ENCODE results near the gene NRAS. TPM values are rescaled to one million over a fixed set of nuclear protein-coding genes. Genes with fewer than 3 reads are reported as not detected.

Gene NRAS
- total and polyA plus RNA-seq, 3 donors from 2014 or later: 17.4 to 24.6 (median 22.8) TPM

DNA sequence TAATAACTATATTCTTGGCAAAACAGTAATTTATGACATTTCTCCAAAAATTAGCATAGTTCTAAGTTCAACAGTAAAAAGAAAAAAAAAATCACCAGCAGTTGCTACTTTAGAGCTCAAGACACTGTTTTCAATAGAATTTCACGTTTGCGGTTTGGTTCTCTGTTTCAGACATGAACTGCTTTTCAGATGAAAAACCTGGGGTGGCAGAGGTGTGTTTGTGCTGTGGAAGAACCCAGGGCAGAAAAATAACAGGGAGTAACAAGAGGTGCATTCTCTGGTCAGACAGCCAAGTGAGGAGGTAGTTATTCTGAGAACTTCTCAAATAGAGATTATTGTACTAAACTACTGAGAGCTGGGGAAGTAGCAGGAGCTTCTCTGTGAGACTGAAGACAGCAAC, 9.0 kb downstream of the NRAS start:
- Histone ChIP-seq H3K27me3 (no peaks in the 10 kb centered on the region), H3K27ac (no peak overlapping the region), H3K4me1 (no peaks in the 10 kb centered on the region), H3K9me3 (no peaks in the 10 kb centered on the region), H3K36me3 (ENCODE audit: low read depth, missing control alignments) (no peaks in the 10 kb centered on the region), H3K4me3 (no peak overlapping the region)
- TF ChIP-seq, protein P1, sequence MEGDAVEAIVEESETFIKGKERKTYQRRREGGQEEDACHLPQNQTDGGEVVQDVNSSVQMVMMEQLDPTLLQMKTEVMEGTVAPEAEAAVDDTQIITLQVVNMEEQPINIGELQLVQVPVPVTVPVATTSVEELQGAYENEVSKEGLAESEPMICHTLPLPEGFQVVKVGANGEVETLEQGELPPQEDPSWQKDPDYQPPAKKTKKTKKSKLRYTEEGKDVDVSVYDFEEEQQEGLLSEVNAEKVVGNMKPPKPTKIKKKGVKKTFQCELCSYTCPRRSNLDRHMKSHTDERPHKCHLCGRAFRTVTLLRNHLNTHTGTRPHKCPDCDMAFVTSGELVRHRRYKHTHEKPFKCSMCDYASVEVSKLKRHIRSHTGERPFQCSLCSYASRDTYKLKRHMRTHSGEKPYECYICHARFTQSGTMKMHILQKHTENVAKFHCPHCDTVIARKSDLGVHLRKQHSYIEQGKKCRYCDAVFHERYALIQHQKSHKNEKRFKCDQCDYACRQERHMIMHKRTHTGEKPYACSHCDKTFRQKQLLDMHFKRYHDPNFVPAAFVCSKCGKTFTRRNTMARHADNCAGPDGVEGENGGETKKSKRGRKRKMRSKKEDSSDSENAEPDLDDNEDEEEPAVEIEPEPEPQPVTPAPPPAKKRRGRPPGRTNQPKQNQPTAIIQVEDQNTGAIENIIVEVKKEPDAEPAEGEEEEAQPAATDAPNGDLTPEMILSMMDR (IDR thresholded peaks at IDR 0.05): no peak
- no peak for TF ChIP-seq POLR2A (IDR thresholded peaks at IDR 0.05)
- intact Hi-C loops (cut with DNase I; ENCODE audit: low total_unique reads): no loop called here
- DNase-seq: no peak
- whole genome bisulfite sequencing, 2 donors: 83 to 94% methylated on average over 2 of the region's 2 CpGs

DNA sequence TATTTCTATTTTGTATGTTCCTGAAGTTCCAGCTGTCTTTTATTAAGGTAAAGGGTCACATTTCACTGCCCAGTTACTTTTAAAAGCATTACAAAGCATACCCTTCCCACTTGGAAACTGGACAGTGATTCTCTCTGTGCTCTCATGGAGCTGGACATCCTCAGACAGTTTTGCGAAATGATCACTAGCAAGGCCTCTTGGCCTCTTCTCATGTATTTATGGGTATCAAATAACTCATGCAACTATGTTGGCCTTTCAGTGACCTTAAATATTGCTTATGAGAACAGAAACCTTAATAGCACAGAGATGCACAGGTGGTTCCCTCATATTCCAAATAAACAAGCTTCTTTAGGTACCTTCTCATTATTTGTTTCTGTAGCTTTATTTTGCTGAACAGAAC, 13.3 kb downstream of the NRAS start:
- Histone ChIP-seq H3K27me3 (no peaks in the 10 kb centered on the region), H3K9me3 (no peaks in the 10 kb centered on the region), H3K4me3 (no peak overlapping the region), H3K4me1 (no peaks in the 10 kb centered on the region), H3K36me3 (ENCODE audit: low read depth, missing control alignments) (no peaks in the 10 kb centered on the region), H3K27ac (no peak overlapping the region)
- no peak for DNase-seq
- 80 to 88% methylated on average over 1 of the region's 1 CpG for WGBS, 2 donors
- TF ChIP-seq POLR2A (IDR thresholded peaks at IDR 0.05): no peak
- TF ChIP-seq, protein P1 (IDR thresholded peaks at IDR 0.05): no peak
- intact Hi-C loops (cut with DNase I; ENCODE audit: low total_unique reads): no loop called here

DNA sequence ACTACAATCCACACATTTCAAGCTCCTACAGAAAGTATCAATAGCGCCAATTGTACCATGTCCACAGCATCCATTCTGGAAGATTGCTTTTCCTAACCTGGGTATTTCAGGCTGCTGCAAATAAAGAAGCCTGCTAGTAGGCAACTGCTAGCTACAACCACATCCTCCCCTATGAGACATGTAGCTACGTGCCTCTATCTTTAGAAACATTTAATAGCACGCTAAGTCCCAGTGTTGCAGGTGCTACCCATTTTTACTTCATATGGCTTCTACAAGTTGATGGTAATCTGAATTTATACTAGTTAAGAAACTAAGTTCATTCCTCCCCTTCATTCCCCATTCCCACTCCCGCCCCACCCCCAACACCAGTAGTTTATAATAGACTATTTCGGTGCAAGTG, 13.8 kb downstream of the NRAS start:
- Histone ChIP-seq H3K36me3 (ENCODE audit: low read depth, missing control alignments) (no peaks in the 10 kb centered on the region), H3K4me1 (no peaks in the 10 kb centered on the region), H3K27me3 (no peaks in the 10 kb centered on the region), H3K9me3 (no peaks in the 10 kb centered on the region), H3K4me3 (no peak overlapping the region), H3K27ac (no peak overlapping the region)
- WGBS, 2 donors: 85 to 87% methylated on average over 5 of the region's 5 CpGs
- TF ChIP-seq, protein P1 (IDR thresholded peaks at IDR 0.05): no peak
- no peak for DNase-seq
- intact Hi-C loops (cut with DNase I; ENCODE audit: low total_unique reads): no loop called here

DNA sequence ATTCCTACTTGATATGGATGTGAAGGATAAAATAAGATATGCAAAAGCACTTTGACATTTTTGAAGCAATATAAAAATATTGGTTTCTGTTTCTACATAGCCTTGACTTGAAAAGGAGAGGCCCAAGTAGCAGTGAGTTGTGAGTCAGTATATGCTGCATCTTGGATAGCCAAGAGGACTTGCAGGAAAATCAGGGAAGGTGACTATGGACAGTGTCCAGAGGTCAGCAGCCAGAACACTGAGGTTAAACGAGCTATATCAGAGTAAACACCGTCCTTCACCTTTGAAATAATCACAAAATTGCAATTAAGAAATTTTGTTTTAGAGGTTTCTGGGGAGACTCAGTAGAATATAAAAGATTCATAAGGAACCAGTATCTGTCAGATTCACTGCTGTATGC, 14.6 kb downstream of the NRAS start:
- WGBS, 2 donors: 57% methylated on average over 2 of the region's 2 CpGs
- no peak for DNase-seq
- no peak overlapping the region for H3K27ac ChIP-seq
- no peaks in the 10 kb centered on the region for H3K9me3 ChIP-seq
- intact Hi-C loops (cut with DNase I; ENCODE audit: low total_unique reads): no loop called here
- no peak overlapping the region for H3K4me3 ChIP-seq
- H3K27me3 ChIP-seq: no peaks in the 10 kb centered on the region
- H3K36me3 ChIP-seq (ENCODE audit: low read depth, missing control alignments): no peaks in the 10 kb centered on the region
- no peak for TF ChIP-seq POLR2A (IDR thresholded peaks at IDR 0.05)
- TF ChIP-seq, protein P1 (IDR thresholded peaks at IDR 0.05): no peak
- no peaks in the 10 kb centered on the region for H3K4me1 ChIP-seq

GRCh38 chr1:114700036-114700600, 16.5 kb downstream of the NRAS start:
- DNase-seq: no peak
- no peak overlapping the region for H3K4me3 ChIP-seq
- no peaks in the 10 kb centered on the region for H3K9me3 ChIP-seq
- H3K4me1 ChIP-seq: no peaks in the 10 kb centered on the region
- intact Hi-C loops (cut with DNase I; ENCODE audit: low total_unique reads): no loop called here
- no peaks in the 10 kb centered on the region for H3K27me3 ChIP-seq
- TF ChIP-seq, protein P1 (IDR thresholded peaks at IDR 0.05): no peak
- TF ChIP-seq POLR2A (IDR thresholded peaks at IDR 0.05): no peak
- H3K36me3 ChIP-seq (ENCODE audit: low read depth, missing control alignments): no peaks in the 10 kb centered on the region
- H3K27ac ChIP-seq: no peak overlapping the region
- WGBS, 2 donors: 57% methylated on average over 4 of the region's 4 CpGs

Data from testis (tissue), 3 donors.